ENCODE data around the gene MLLT6. TPM values are rescaled to one million over a fixed set of nuclear protein-coding genes. Genes with fewer than 3 reads are reported as not detected.
A peak's percentile ranks its signal among the peaks of the same experiment; 100 is the strongest.

Gene MLLT6
- total RNA-seq, 2 donors from 2014 or later: 38.6 to 71.6 TPM

- DNase-seq (ENCODE audit: low spot score): peak; percentile 90
- peak within 1 kb of the TSS; percentile 49 to 68 for H3K4me3 ChIP-seq
- peaks cover 0 to 35% of the 10 kb centered on the region in 2 donors for H3K4me1 ChIP-seq
- no peak for TF ChIP-seq CTCF (IDR thresholded peaks at IDR 0.05)
- H3K27ac ChIP-seq: peak within 1 kb of the TSS in 1 of 2 donors; percentile 47
- no peaks in the 10 kb centered on the region for H3K9me3 ChIP-seq
- H3K36me3 ChIP-seq: no peaks in the 10 kb centered on the region
- peaks cover 0 to 22% of the 10 kb centered on the region in 2 donors for H3K27me3 ChIP-seq
Measured at GRCh38 chr17:38674749-38675615, 30.1 kb upstream of the MLLT6 start, which contains the start of gene EPOP. Gene EPOP, minus strand, starts transcription at chr17:38674957. Its CDS starts 462 bp downstream, at chr17:38674495.

- peaks cover 0 to 35% of the 10 kb centered on the region in 2 donors for H3K4me1 ChIP-seq
- no peaks in the 10 kb centered on the region for H3K9me3 ChIP-seq
- H3K36me3 ChIP-seq: no peaks in the 10 kb centered on the region
- peak; percentile 95 to 97 for TF ChIP-seq CTCF (IDR thresholded peaks at IDR 0.05)
- no peak overlapping the region for H3K4me3 ChIP-seq
- peak; percentile 91 for DNase-seq (ENCODE audit: low spot score)
- peaks cover 0 to 21% of the 10 kb centered on the region in 2 donors for H3K27me3 ChIP-seq
- H3K27ac ChIP-seq: peak overlapping the region in 1 of 2 donors; percentile 15
Measured at GRCh38 chr17:38676706-38677504, 28.2 kb upstream of the MLLT6 start.

GRCh38 chr17:38677819-38678218, 27.3 kb upstream of the MLLT6 start:
- no peak for TF ChIP-seq CTCF (IDR thresholded peaks at IDR 0.05)
- Histone ChIP-seq H3K36me3 (no peaks in the 10 kb centered on the region), H3K9me3 (no peaks in the 10 kb centered on the region), H3K4me1 (peaks cover 0 to 35% of the 10 kb centered on the region in 2 donors), H3K27ac (no peak overlapping the region), H3K27me3 (peaks cover 0 to 21% of the 10 kb centered on the region in 2 donors), H3K4me3 (no peak overlapping the region)
- no peak for DNase-seq (ENCODE audit: low spot score)

GRCh38 chr17:38681096-38681495, 24.0 kb upstream of the MLLT6 start:
- Histone ChIP-seq H3K27me3 (no peaks in the 10 kb centered on the region), H3K9me3 (no peaks in the 10 kb centered on the region), H3K36me3 (no peaks in the 10 kb centered on the region), H3K4me3 (no peak overlapping the region), H3K4me1 (peaks cover 0 to 10% of the 10 kb centered on the region in 2 donors), H3K27ac (no peak overlapping the region)
- no peak for DNase-seq (ENCODE audit: low spot score)
- no peak for TF ChIP-seq CTCF (IDR thresholded peaks at IDR 0.05)

- Histone ChIP-seq H3K27ac (no peak overlapping the region), H3K27me3 (no peaks in the 10 kb centered on the region), H3K4me3 (no peak overlapping the region), H3K9me3 (no peaks in the 10 kb centered on the region), H3K36me3 (no peaks in the 10 kb centered on the region), H3K4me1 (no peaks in the 10 kb centered on the region)
- no peak for DNase-seq (ENCODE audit: low spot score)
- no peak for TF ChIP-seq CTCF (IDR thresholded peaks at IDR 0.05)
Measured at GRCh38 chr17:38685491-38685890, 19.6 kb upstream of the MLLT6 start.
